Common myeloid progenitor, CD34-positive (primary cell): Measurements from ENCODE around the gene C12orf50.

Source experiments
- CTCF ChIA-PET: fragments of 350-600 bp; sonication (Branson Sonifier 250); formaldehyde crosslinking; loops from one replicate; lab custom pipeline; 2021; ENCODE audit warnings: antibody characterized with exemption; lab: Charles Lee
- POLR2A ChIA-PET: fragments of 350-600 bp; sonication (Branson Sonifier 250); formaldehyde crosslinking; loops from one replicate; lab custom pipeline; 2021; ENCODE audit warnings: antibody characterized with exemption; lab: Charles Lee
- DNase-seq, 3 donors: peaks; one replicate each; pipeline versions ENCODE4 v3.0.0 to v3.0.0-alpha.2; 2013
- H3K27ac ChIP-seq, 2 experiments: 1 replicate in 1 of 2; 2 replicates in 1 of 2; pipeline ENCODE4 v1.7.0; 2013; ENCODE audit warnings: inconsistent platforms in 2 of 2, low read length in 2 of 2, mild to moderate bottlenecking in 2 of 2, low read depth in 1 of 2, moderate library complexity in 1 of 2; ENCODE audit not compliant: severe bottlenecking in 2 of 2, insufficient read depth in 1 of 2, poor library complexity in 1 of 2
- H3K27me3 ChIP-seq, 5 experiments: replicated peaks in 2 of 5; 1 replicate in 3 of 5; 2 replicates in 2 of 5; pipeline versions ENCODE4 v1.6.1 to v1.7.0; 2013; ENCODE audit warnings: low read length in 4 of 5, mild to moderate bottlenecking in 2 of 5, moderate library complexity in 2 of 5, inconsistent platforms in 1 of 5; ENCODE audit not compliant: insufficient read depth in 5 of 5, control insufficient read depth in 4 of 5
- H3K36me3 ChIP-seq, 4 experiments: 1 replicate in 2 of 4; 2 replicates in 2 of 4; pipeline versions ENCODE4 v1.6.1 to v1.7.0; 2013; ENCODE audit warnings: low read length in 3 of 4, control low read depth in 1 of 4, mild to moderate bottlenecking in 1 of 4; ENCODE audit not compliant: control insufficient read depth in 4 of 4, insufficient read depth in 4 of 4
- H3K4me1 ChIP-seq, 4 experiments: 1 replicate in 3 of 4; 2 replicates in 1 of 4; pipeline versions ENCODE4 v1.6.1 to v1.7.1; 2013; ENCODE audit warnings: low read length in 3 of 4, mild to moderate bottlenecking in 3 of 4, control low read depth in 1 of 4, inconsistent platforms in 1 of 4, moderate library complexity in 1 of 4; ENCODE audit not compliant: control insufficient read depth in 4 of 4, insufficient read depth in 4 of 4; ENCODE audit errors: control extremely low read depth in 1 of 4
- H3K4me3 ChIP-seq, 7 experiments: 1 replicate in 4 of 7; 2 replicates in 3 of 7; pipeline versions ENCODE4 v1.5.1 to v1.7.0; 2013; ENCODE audit warnings: mild to moderate bottlenecking in 7 of 7, low read length in 6 of 7, moderate library complexity in 6 of 7, inconsistent platforms in 2 of 7, low read depth in 2 of 7, control low read depth in 1 of 7; ENCODE audit not compliant: insufficient read depth in 4 of 7, control insufficient read depth in 1 of 7; ENCODE audit errors: extremely low read depth in 1 of 7
- H3K9me3 ChIP-seq, 5 experiments: 1 replicate in 4 of 5; 2 replicates in 1 of 5; pipeline versions ENCODE4 v1.6.1 to v1.7.1; 2013; ENCODE audit warnings: low read length in 4 of 5, mild to moderate bottlenecking in 2 of 5, inconsistent platforms in 1 of 5, low read depth in 1 of 5, moderate library complexity in 1 of 5; ENCODE audit not compliant: control insufficient read depth in 4 of 5, insufficient read depth in 2 of 5; ENCODE audit errors: control extremely low read depth in 1 of 5
- WGBS: methylation state at CpG from one replicate; pipeline ENCODE4 v1.1.5; 2013; ENCODE audit not compliant: insufficient coverage; 5-methylcytosine and 5-hydroxymethylcytosine counted together

C12orf50 gene

GRCh38 chr12:87995581-87996178 lies 33.5 kb downstream of the C12orf50 start:
- ChIA-PET CTCF (no interaction called here), POLR2A (no interaction called here)
- Histone ChIP-seq H3K4me1 (no peaks in the 10 kb centered on the region), H3K27me3 (peaks cover 0 to 2% (median 0%) of the 10 kb centered on the region in 5 experiments), H3K9me3 (no peaks in the 10 kb centered on the region), H3K4me3 (no peak overlapping the region), H3K27ac (no peak overlapping the region), H3K36me3 (no peaks in the 10 kb centered on the region)
- DNase-seq = peak; percentile 50 to 76 (median 69)
- 9% methylated on average over 8 of the region's 8 CpGs for WGBS

DNA sequence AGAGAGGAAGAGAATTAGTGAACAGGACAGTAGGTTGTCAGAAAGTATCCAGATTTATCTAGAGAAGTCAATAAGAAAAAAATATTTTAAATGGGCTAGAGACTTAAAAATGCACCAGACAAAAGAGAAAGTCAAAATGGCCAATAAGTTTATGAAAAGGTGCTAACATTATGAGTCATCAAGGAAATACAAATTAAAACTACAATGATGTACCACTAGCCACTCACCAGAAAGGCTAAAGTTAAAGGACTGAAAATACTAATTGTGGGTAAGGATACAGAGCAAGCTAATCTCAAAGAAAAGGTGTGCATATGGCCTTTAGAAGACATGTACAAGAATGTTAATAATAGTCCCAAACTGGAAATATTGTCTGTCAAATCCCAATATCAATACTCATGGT lies 37.7 kb downstream of the C12orf50 start:
- ChIA-PET CTCF (no interaction called here), POLR2A (no interaction called here)
- no peaks in the 10 kb centered on the region for H3K36me3 ChIP-seq
- no peak overlapping the region for H3K27ac ChIP-seq
- peaks cover 0 to 2% (median 0%) of the 10 kb centered on the region in 5 experiments for H3K27me3 ChIP-seq
- no peaks in the 10 kb centered on the region for H3K9me3 ChIP-seq
- DNase-seq = no peak
- no peak overlapping the region for H3K4me3 ChIP-seq
- H3K4me1 ChIP-seq = no peaks in the 10 kb centered on the region

DNA sequence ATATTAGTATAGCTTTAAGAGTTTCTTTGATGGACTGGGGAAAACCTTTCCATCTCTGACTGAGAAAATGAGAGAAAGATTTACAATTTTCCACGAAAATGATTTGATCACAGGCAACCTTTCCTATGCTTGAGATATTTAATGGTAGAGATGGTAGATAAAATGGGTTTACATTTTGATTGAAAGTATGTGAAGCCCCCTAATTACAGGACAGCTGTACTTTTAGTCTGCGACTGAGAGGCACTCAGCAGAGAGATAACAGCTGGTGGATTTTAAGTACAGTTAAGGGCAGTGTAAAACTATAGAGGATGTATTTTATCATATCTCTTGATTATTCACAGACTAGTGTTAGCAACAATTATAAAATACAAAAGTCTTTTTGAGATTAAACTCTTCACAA lies 40.7 kb downstream of the C12orf50 start:
- no peaks in the 10 kb centered on the region for H3K4me1 ChIP-seq
- no peaks in the 10 kb centered on the region for H3K9me3 ChIP-seq
- H3K27me3 ChIP-seq = peaks cover 0 to 2% (median 0%) of the 10 kb centered on the region in 5 experiments
- no peak overlapping the region for H3K27ac ChIP-seq
- ChIA-PET POLR2A (no interaction called here), CTCF (no interaction called here)
- no peaks in the 10 kb centered on the region for H3K36me3 ChIP-seq
- 100% methylated on average over 1 of the region's 2 CpGs for WGBS
- no peak for DNase-seq
- no peak overlapping the region for H3K4me3 ChIP-seq

DNA sequence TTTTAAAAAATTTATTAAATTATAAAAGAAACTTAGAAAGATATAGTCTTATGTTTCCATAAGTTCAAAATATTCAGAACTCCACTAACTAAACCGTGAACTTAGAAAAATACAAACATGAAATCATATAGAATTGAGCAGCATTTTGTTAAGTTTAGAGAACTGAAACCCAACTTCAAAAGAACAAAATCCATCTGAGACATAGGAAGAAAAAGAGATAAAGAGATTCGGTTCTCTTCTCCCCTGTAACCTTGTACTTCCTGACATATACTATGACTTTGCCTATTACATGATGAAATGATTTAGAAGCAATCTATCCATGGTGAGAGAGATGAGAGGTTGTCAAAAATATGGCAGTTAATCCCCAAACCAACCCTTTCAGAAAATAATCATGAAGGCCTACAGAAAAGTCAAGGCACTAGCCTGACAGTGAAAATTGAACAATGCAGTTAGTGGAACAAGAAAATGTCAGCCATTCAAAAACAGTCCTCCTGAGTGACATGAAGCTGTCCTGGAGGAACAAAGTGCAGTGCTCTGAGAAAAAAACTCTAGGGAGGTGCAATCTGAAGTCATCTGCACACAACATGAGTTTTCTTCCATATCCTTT lies 44.0 kb downstream of the C12orf50 start:
- H3K27me3 ChIP-seq = peaks cover 0 to 3% (median 0%) of the 10 kb centered on the region in 5 experiments
- POLR2A ChIA-PET = no interaction called here

DNA sequence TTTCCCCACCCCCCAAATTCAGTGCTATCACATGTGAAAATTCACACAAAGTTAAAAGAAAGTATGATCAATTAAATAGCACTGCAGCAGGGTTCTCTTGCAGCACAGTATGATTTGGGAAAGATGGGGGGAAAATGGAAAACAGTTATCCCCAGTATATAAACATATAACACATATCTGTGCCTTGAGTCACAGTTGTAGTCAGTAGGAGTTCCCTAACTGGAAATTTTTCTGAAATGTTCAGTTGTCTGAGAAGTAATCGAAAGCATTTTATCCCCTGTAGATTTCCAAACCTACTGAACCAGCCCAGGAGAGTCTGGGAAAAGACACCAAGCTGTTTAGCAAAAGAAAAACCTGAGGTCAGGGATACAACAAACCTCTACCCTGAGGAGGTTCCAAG lies 47.0 kb downstream of the C12orf50 start:
- CTCF ChIA-PET = no interaction called here
- no peak for DNase-seq

More for the DNA sequence above, 44.0 kb downstream of the C12orf50 start:
- H3K4me3 ChIP-seq = no peak overlapping the region
- no peaks in the 10 kb centered on the region for H3K9me3 ChIP-seq
- no peaks in the 10 kb centered on the region for H3K36me3 ChIP-seq
- no peak overlapping the region for H3K27ac ChIP-seq
- H3K4me1 ChIP-seq = no peaks in the 10 kb centered on the region
- CTCF ChIA-PET = no interaction called here
- no CpG with 5 or more reads among the region's 2 CpGs for WGBS
- DNase-seq = no peak

GRCh38 chr12:87981495-87981894 lies 47.7 kb downstream of the C12orf50 start:
- Histone ChIP-seq H3K4me1 (no peaks in the 10 kb centered on the region), H3K27me3 (peaks cover 0 to 3% (median 0%) of the 10 kb centered on the region in 5 experiments), H3K9me3 (no peaks in the 10 kb centered on the region), H3K27ac (no peak overlapping the region), H3K36me3 (no peaks in the 10 kb centered on the region), H3K4me3 (no peak overlapping the region)
- ChIA-PET POLR2A (no interaction called here), CTCF (no interaction called here)
- DNase-seq = no peak
- 100% methylated on average over 1 of the region's 1 CpG for WGBS

More for the DNA sequence above, 47.0 kb downstream of the C12orf50 start:
- WGBS = no CpG with 5 or more reads among the region's 1 CpG
- peaks cover 0 to 3% (median 0%) of the 10 kb centered on the region in 5 experiments for H3K27me3 ChIP-seq
- POLR2A ChIA-PET = no interaction called here
- H3K9me3 ChIP-seq = no peaks in the 10 kb centered on the region
- no peak overlapping the region for H3K27ac ChIP-seq
- H3K36me3 ChIP-seq = no peaks in the 10 kb centered on the region
- no peaks in the 10 kb centered on the region for H3K4me1 ChIP-seq
- H3K4me3 ChIP-seq = no peak overlapping the region

DNA sequence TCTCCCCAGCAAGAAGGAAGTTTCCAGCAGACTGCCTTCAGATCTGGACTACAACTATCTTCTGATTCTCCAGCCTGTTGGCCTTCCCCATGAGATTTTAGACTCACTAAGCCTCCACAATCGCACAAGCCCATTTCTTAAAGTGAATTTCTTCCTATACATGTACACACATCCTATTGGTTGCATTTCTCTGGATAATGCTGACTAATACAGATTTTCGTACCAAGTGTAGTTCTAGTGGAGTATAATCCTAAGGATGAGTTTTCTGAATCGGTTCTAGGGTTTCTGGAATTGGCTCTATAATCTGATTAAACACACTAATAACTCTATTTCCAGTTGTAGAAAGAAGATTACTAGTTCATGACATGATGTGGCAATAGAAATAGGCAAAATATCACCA lies 53.3 kb downstream of the C12orf50 start:
- Histone ChIP-seq H3K36me3 (no peaks in the 10 kb centered on the region), H3K27me3 (no peaks in the 10 kb centered on the region), H3K9me3 (peaks cover 0 to 1% (median 0%) of the 10 kb centered on the region in 5 experiments), H3K27ac (no peak overlapping the region), H3K4me1 (no peaks in the 10 kb centered on the region), H3K4me3 (no peak overlapping the region)
- ChIA-PET CTCF (no interaction called here), POLR2A (no interaction called here)
- no CpG with 5 or more reads among the region's 3 CpGs for WGBS
- DNase-seq = no peak
